ENCODE measurements around the gene ZBTB8A. TPM values are rescaled to one million over a fixed set of nuclear protein-coding genes. Genes with fewer than 3 reads are reported as not detected.

Gene ZBTB8A
- 3.8 and 5.3 TPM in 2 replicates for total RNA-seq

GRCh38 chr1:32538887-32539583, at the start of gene ZBTB8A:
Gene ZBTB8A, plus strand, starts transcription at chr1:32539427. Its CDS starts 53,505 bp downstream, at chr1:32592932.

GRCh38 chr1:32650248-32650751, 111.1 kb downstream of the ZBTB8A start, which contains the start of gene ZBTB8OS:
Gene ZBTB8OS, minus strand, starts transcription at chr1:32650550. Its CDS starts 21 bp downstream, at chr1:32650529.

GRCh38 chr1:32650752-32651460, 111.7 kb downstream of the ZBTB8A start, which contains the start of gene RBBP4:
Gene RBBP4, plus strand, starts transcription at chr1:32651208. Its CDS starts 99 bp downstream, at chr1:32651307.

Other genes starting within 250 kb of the ZBTB8A start
- 94.7 and 102 TPM in 2 replicates for gene HDAC1, start 247.3 kb upstream of the ZBTB8A start, total RNA-seq
- 59.5 and 75.3 TPM in 2 replicates for gene MARCKSL1, start 203.2 kb upstream of the ZBTB8A start, total RNA-seq
- 0.78 and 1.3 TPM in 2 replicates for gene FAM229A, start 176.9 kb upstream of the ZBTB8A start, total RNA-seq
- gene TSSK3, start 176.9 kb upstream of the ZBTB8A start, total RNA-seq: 0.21 TPM in 1 of 2 replicates, not detected in the other
- gene BSDC1, start 145.0 kb upstream of the ZBTB8A start, total RNA-seq: 41.3 and 45.7 TPM in 2 replicates
- under 0.01 TPM in 1 of 2 replicates, not detected in the other for gene ZBTB8B, start 74.4 kb upstream of the ZBTB8A start, total RNA-seq
- gene ZBTB8OS, start 111.1 kb downstream of the ZBTB8A start, total RNA-seq: 40.4 and 40.8 TPM in 2 replicates
- 94.2 and 139 TPM in 2 replicates for gene RBBP4, start 111.8 kb downstream of the ZBTB8A start, total RNA-seq
- gene SYNC, start 163.3 kb downstream of the ZBTB8A start, total RNA-seq: 6.7 and 8.7 TPM in 2 replicates

Data from airway epithelial cell (primary cell).